HCT116 (cell line): ENCODE measurements around the gene OR7G3.

Source experiments
- FOSL1 ChIP-seq: IDR thresholded peaks from 2 replicates; pipeline ENCODE4 v1.6.1; 2012; ENCODE audit warnings: low read depth
- POLR2A ChIP-seq: IDR thresholded peaks from 2 replicates; pipeline ENCODE4 v1.7.0; 2011; ENCODE audit warnings: borderline replicate concordance; ENCODE audit not compliant: insufficient read depth, insufficient read length; ENCODE audit errors: extremely low read depth
- TF ChIP-seq, protein P1 (sequence below), 3 experiments: fragments of 200-600 bp in 1 of 3; sonication (generic) in 1 of 3; IDR thresholded peaks in 2 of 3; conservative IDR thresholded peaks in 1 of 3; 2 replicates each; pipeline ENCODE4 v1.5.1; 2012 to 2017; ENCODE audit warnings: low read depth in 2 of 3, low read length in 2 of 3, antibody characterized with exemption in 1 of 3, borderline replicate concordance in 1 of 3, control low read depth in 1 of 3, mild to moderate bottlenecking in 1 of 3, mixed read lengths in 1 of 3, mixed run types in 1 of 3, moderate library complexity in 1 of 3; ENCODE audit not compliant: insufficient read depth in 1 of 3
- TF ChIP-seq, protein P2 (sequence below): IDR thresholded peaks from 2 replicates; pipeline ENCODE4 v1.6.1; 2011; ENCODE audit warnings: mild to moderate bottlenecking, low read length, moderate library complexity; ENCODE audit not compliant: insufficient replicate concordance; ENCODE audit errors: extremely low read depth

- TF ChIP-seq FOSL1 (no peak), POLR2A (no peak)
- TF ChIP-seq, protein P1, sequence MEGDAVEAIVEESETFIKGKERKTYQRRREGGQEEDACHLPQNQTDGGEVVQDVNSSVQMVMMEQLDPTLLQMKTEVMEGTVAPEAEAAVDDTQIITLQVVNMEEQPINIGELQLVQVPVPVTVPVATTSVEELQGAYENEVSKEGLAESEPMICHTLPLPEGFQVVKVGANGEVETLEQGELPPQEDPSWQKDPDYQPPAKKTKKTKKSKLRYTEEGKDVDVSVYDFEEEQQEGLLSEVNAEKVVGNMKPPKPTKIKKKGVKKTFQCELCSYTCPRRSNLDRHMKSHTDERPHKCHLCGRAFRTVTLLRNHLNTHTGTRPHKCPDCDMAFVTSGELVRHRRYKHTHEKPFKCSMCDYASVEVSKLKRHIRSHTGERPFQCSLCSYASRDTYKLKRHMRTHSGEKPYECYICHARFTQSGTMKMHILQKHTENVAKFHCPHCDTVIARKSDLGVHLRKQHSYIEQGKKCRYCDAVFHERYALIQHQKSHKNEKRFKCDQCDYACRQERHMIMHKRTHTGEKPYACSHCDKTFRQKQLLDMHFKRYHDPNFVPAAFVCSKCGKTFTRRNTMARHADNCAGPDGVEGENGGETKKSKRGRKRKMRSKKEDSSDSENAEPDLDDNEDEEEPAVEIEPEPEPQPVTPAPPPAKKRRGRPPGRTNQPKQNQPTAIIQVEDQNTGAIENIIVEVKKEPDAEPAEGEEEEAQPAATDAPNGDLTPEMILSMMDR (IDR thresholded peaks at IDR 0.05 in 2 of 3, conservative IDR thresholded peaks at IDR 0.05 in 1 of 3; ENCODE audit: borderline replicate concordance in 1 of 3, insufficient read depth in 1 of 3, low read depth in 2 of 3, low read length in 2 of 3) = no peak
- TF ChIP-seq, protein P2, sequence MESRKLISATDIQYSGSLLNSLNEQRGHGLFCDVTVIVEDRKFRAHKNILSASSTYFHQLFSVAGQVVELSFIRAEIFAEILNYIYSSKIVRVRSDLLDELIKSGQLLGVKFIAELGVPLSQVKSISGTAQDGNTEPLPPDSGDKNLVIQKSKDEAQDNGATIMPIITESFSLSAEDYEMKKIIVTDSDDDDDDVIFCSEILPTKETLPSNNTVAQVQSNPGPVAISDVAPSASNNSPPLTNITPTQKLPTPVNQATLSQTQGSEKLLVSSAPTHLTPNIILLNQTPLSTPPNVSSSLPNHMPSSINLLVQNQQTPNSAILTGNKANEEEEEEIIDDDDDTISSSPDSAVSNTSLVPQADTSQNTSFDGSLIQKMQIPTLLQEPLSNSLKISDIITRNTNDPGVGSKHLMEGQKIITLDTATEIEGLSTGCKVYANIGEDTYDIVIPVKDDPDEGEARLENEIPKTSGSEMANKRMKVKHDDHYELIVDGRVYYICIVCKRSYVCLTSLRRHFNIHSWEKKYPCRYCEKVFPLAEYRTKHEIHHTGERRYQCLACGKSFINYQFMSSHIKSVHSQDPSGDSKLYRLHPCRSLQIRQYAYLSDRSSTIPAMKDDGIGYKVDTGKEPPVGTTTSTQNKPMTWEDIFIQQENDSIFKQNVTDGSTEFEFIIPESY = no peak
Observed at GRCh38 chr19:9166846-9167245, 40.1 kb upstream of the OR7G3 start.
